Endothelial cell of umbilical vein (primary cell): ENCODE data around the gene ABLIM1. TPM values are rescaled to one million over a fixed set of nuclear protein-coding genes. Genes with fewer than 3 reads are reported as not detected.

Experiments
- BruUV-seq: library from RNA; stranded (reverse); fragments of 400-500 nt; replicated peaks from 2 replicates; lab custom pipeline; 2021; lab: Mats Ljungman, UMichigan
- CTCF ChIA-PET: fragments of 300-600, 350-600 bp; sonication (Branson Sonifier 250); formaldehyde crosslinking; loops from one replicate; lab custom pipeline; 2021; ENCODE audit warnings: antibody characterized with exemption, inconsistent platforms; lab: Charles Lee
- POLR2A ChIA-PET: fragments of 300-600, 350-600 bp; sonication (Branson Sonifier 250); formaldehyde crosslinking; loops from one replicate; lab custom pipeline; 2021; ENCODE audit warnings: antibody characterized with exemption, inconsistent platforms; lab: Charles Lee
- DNase-seq: peaks from one replicate; pipeline ENCODE4 v3.0.0-alpha.2; 2011; ENCODE audit warnings: low read depth, low spot score
- FAIRE-seq: peaks from 2 replicates; lab custom pipeline; 2011; peaks lifted over from hg19 to GRCh38; lab: Jason Lieb, UNC
- H2AFZ ChIP-seq: 2 replicates; pipeline ENCODE4 v1.6.0; 2012; ENCODE audit warnings: low read depth, low read length, control low read depth, inconsistent platforms
- H3K27ac ChIP-seq: 2 replicates; pipeline ENCODE4 v1.5.1; 2011; ENCODE audit warnings: low read depth, mild to moderate bottlenecking, control low read depth, low read length, moderate library complexity; ENCODE audit not compliant: insufficient read depth
- H3K27me3 ChIP-seq, 2 experiments: 2 replicates each; pipeline versions ENCODE4 v1.6.0 to v1.6.1; 2011; ENCODE audit warnings: low read length in 2 of 2, mixed read lengths in 1 of 2; ENCODE audit not compliant: control insufficient read depth in 2 of 2, insufficient read depth in 2 of 2
- H3K36me3 ChIP-seq, 2 experiments: 2 replicates in 1 of 2; 3 replicates in 1 of 2; pipeline ENCODE4 v1.5.1; 2011; ENCODE audit warnings: low read length in 2 of 2, mild to moderate bottlenecking in 1 of 2, moderate library complexity in 1 of 2; ENCODE audit not compliant: control insufficient read depth in 2 of 2, insufficient read depth in 2 of 2; ENCODE audit errors: extremely low read depth in 1 of 2
- H3K4me1 ChIP-seq: 3 replicates; pipeline ENCODE4 v1.5.1; 2011; ENCODE audit warnings: mild to moderate bottlenecking, low read length; ENCODE audit not compliant: control insufficient read depth, insufficient read depth; ENCODE audit errors: extremely low read depth
- H3K4me2 ChIP-seq: 2 replicates; pipeline ENCODE4 v1.6.1; 2011; ENCODE audit warnings: low read length, control low read depth, mixed read lengths; ENCODE audit not compliant: insufficient read depth
- H3K4me3 ChIP-seq, 3 experiments: fragments of 200-600 bp in 1 of 3; sonication (generic), shearing (Covaris generic) in 1 of 3; replicated peaks in 1 of 3; 2 replicates each; pipeline ENCODE4 v1.5.1; 2011 to 2016; ENCODE audit warnings: control low read depth in 3 of 3, low read length in 3 of 3, mild to moderate bottlenecking in 2 of 3, inconsistent platforms in 1 of 3, low read depth in 1 of 3, moderate library complexity in 1 of 3; ENCODE audit not compliant: insufficient read depth in 1 of 3
- H3K79me2 ChIP-seq: 2 replicates; pipeline ENCODE4 v1.6.0; 2012; ENCODE audit warnings: low read length, inconsistent platforms; ENCODE audit not compliant: control insufficient read depth, insufficient read depth
- H3K9ac ChIP-seq: replicated peaks from 2 replicates; pipeline ENCODE3; 2011; ENCODE audit warnings: low read length, control low read depth; ENCODE audit not compliant: insufficient read depth; ENCODE audit errors: extremely low read depth
- H3K9me1 ChIP-seq: replicated peaks from 3 replicates; pipeline ENCODE4 v1.6.0; 2011; ENCODE audit warnings: mild to moderate bottlenecking, low read length; ENCODE audit not compliant: control insufficient read depth, insufficient read depth; ENCODE audit errors: extremely low read depth
- H3K9me3 ChIP-seq: replicated peaks from 2 replicates; pipeline ENCODE4 v1.5.1; 2012; ENCODE audit warnings: low read length, inconsistent platforms; ENCODE audit not compliant: control insufficient read depth, insufficient read depth
- H4K20me1 ChIP-seq: replicated peaks from 2 replicates; pipeline ENCODE3; 2011; ENCODE audit warnings: mild to moderate bottlenecking, low read length; ENCODE audit not compliant: control insufficient read depth, insufficient read depth; ENCODE audit errors: extremely low read depth
- CTCF ChIP-seq, 2 donors: IDR thresholded peaks; 1 replicate in 1 of 2; 2 replicates in 1 of 2; pipeline ENCODE4 v1.5.1; 2011; ENCODE audit warnings: low read length in 2 of 2, mild to moderate bottlenecking in 2 of 2, moderate library complexity in 2 of 2, control low read depth in 1 of 2, inconsistent platforms in 1 of 2, low read depth in 1 of 2; ENCODE audit not compliant: insufficient read depth in 1 of 2; ENCODE audit errors: extremely low read depth in 1 of 2
- EZH2 ChIP-seq: IDR thresholded peaks from 2 replicates; pipeline ENCODE4 v1.6.1; 2012; ENCODE audit warnings: borderline replicate concordance, low read depth, mild to moderate bottlenecking, moderate library complexity, low read length, inconsistent platforms; ENCODE audit not compliant: severe bottlenecking
- FOS ChIP-seq: IDR thresholded peaks from 2 replicates; pipeline ENCODE4 v1.6.1; 2011; ENCODE audit warnings: mild to moderate bottlenecking, low read length, moderate library complexity, borderline replicate concordance; ENCODE audit not compliant: insufficient read depth
- JUN ChIP-seq: IDR thresholded peaks from 2 replicates; pipeline ENCODE4 v1.6.1; 2011; ENCODE audit warnings: borderline replicate concordance, low read depth; ENCODE audit not compliant: insufficient read length, insufficient read depth
- MAX ChIP-seq: IDR thresholded peaks from 2 replicates; pipeline ENCODE4 v1.6.1; 2011; ENCODE audit not compliant: insufficient read depth, insufficient read length
- MYC ChIP-seq: IDR thresholded peaks from one replicate; pipeline ENCODE4 v1.6.1; 2011; ENCODE audit warnings: mild to moderate bottlenecking, low read depth, low read length
- dilution Hi-C: fragments of 300-500 bp; cut with MboI; formaldehyde crosslinking; loops from one replicate; pipeline ENCODE4 v1.15.0; 2019; ENCODE audit warnings: low sequenced_read_pairs; ENCODE audit not compliant: extremely low pct_ligation_motif_present
- intact Hi-C: fragments of 100-400 bp; cut with micrococcal nuclease; formaldehyde crosslinking; loops from one replicate; pipeline ENCODE4 v1.10.0; 2022
- polyA plus RNA-seq, 4 experiments: library from polyadenylated mRNA; depleted of rRNA in 3 of 4; stranded (reverse) in 3 of 4; unstranded in 1 of 4; fragments of >200 nt; gene quantifications; 2 replicates each; pipeline versions ENCODE4 v1.2.1 to v1.2.3, GENCODE V29; 2011 to 2012; ENCODE audit warnings: missing spikeins in 1 of 4
- total RNA-seq: library from RNA; stranded (reverse); gene quantifications from 2 replicates; pipeline ENCODE4 v1.2.3, GENCODE V29; 2021

The ABLIM1 gene
- total and polyA plus RNA-seq, 2 donors (not counting 3 experiments of a cell fraction or from before 2014, with no cell fraction given): 128 to 235 TPM

- Histone ChIP-seq H3K9me3 (no peaks in the 10 kb centered on the region), H3K4me3 (no peak overlapping the region), H3K4me1 (peaks cover 5% of the 10 kb centered on the region), H3K27me3 (no peaks in the 10 kb centered on the region), H3K27ac (no peak overlapping the region), H3K9me1 (no peaks in the 10 kb centered on the region), H2AFZ (no peak overlapping the region), H3K9ac (no peak overlapping the region), H3K79me2 (no peaks in the 10 kb centered on the region), H3K36me3 (no peaks in the 10 kb centered on the region), H3K4me2 (peak overlapping the region; percentile 8), H4K20me1 (no peaks in the 10 kb centered on the region)
- POLR2A ChIA-PET: no interaction called here
- DNase-seq: no peak
- dilution Hi-C loops (loop anchor here (25.0 kb wide), 1 partner anchor 129 kb away; no protein-coding TSS in a partner anchor), intact Hi-C loops (loop anchor here (10.0 kb wide), 1 partner anchor 317 kb away; no protein-coding TSS in a partner anchor)
- TF ChIP-seq EZH2 (no peak), MYC (no peak), FOS (peak; percentile 48), MAX (no peak), CTCF (IDR thresholded peaks at IDR 0.05; ENCODE audit: extremely low read depth in 1 of 2, insufficient read depth in 1 of 2, low read depth in 1 of 2, low read length in 2 of 2) (no peak), JUN (no peak)
- no TSS peak for BruUV-seq
- FAIRE-seq: no peak
- CTCF ChIA-PET: interaction anchor here (1.0 to 6.4 kb wide), 3 partner anchors 8 to 141 kb away, joined by 3 to 113 read pairs (median 54); no protein-coding TSS in a partner anchor
These were observed 33.4 kb upstream of the ABLIM1 start for GRCh38 chr10:114691442-114691941.
